ENCODE measurements around the gene SELENOM. TPM values are rescaled to one million over a fixed set of nuclear protein-coding genes. Genes with fewer than 3 reads are reported as not detected.

SELENOM gene
- 144 and 174 TPM in 2 replicates for total RNA-seq

GRCh38 chr22:31107178-31107893 lies at the start of gene SELENOM:
SELENOM (minus strand) TSS chr22:31107568; CDS start chr22:31107505, 63 bp downstream.

GRCh38 chr22:31139866-31140716 lies 32.7 kb upstream of the SELENOM start, which contains the start of gene PLA2G3:
PLA2G3 (minus strand) TSS chr22:31140508; CDS start chr22:31140354, 154 bp downstream.

GRCh38 chr22:31122532-31123291 lies 15.3 kb upstream of the SELENOM start, which contains the start of gene INPP5J:
INPP5J (plus strand) TSS chr22:31122966; CDS start chr22:31123015, 49 bp downstream.

GRCh38 chr22:31080848-31081649 lies 26.3 kb downstream of the SELENOM start, which contains the start of gene SMTN:
SMTN (plus strand) TSS chr22:31081318; CDS start chr22:31083259, 1,941 bp downstream.

Other genes starting within 250 kb of the SELENOM start
- 14.5 and 17.4 TPM in 2 replicates for gene MORC2, start 138.8 kb downstream of the SELENOM start, total RNA-seq
- gene TUG1, start 138.3 kb downstream of the SELENOM start, total RNA-seq = 66.3 and 86.3 TPM in 2 replicates
- 87.0 and 89.6 TPM in 2 replicates for gene SMTN, start 26.2 kb downstream of the SELENOM start, total RNA-seq
- gene INPP5J, start 15.4 kb upstream of the SELENOM start, total RNA-seq = 0.24 TPM in 1 of 2 replicates, not detected in the other
- gene PLA2G3, start 32.9 kb upstream of the SELENOM start, total RNA-seq = not detected in 2 replicates
- 53.9 and 54.2 TPM in 2 replicates for gene RNF185, start 52.6 kb upstream of the SELENOM start, total RNA-seq
- gene LIMK2, start 104.7 kb upstream of the SELENOM start, total RNA-seq = 21.3 and 24.8 TPM in 2 replicates
- gene PIK3IP1, start 184.9 kb upstream of the SELENOM start, total RNA-seq = 16.2 and 22.2 TPM in 2 replicates
- 19.6 and 22.4 TPM in 2 replicates for gene PATZ1, start 238.8 kb upstream of the SELENOM start, total RNA-seq